Activated T-cell treated with anti-CD3 and anti-CD28 coated beads for 1 hour (primary cell): ENCODE results near the gene CHCHD6.

Experiments
- DNase-seq: peaks from one replicate; pipeline ENCODE4 v3.0.0-alpha.2; 2020; ENCODE audit warnings: low read depth

The CHCHD6 gene

GRCh38 chr3:126668450-126669401 is 35.3 kb upstream of the CHCHD6 start:
- no peak for DNase-seq

- no peak for DNase-seq
Measured at GRCh38 chr3:126671521-126671920, 32.5 kb upstream of the CHCHD6 start.

GRCh38 chr3:126672340-126672739 is 31.7 kb upstream of the CHCHD6 start:
- no peak for DNase-seq

- DNase-seq: no peak
Measured at GRCh38 chr3:126672741-126673140, 31.3 kb upstream of the CHCHD6 start.

GRCh38 chr3:126676919-126677705 is 26.9 kb upstream of the CHCHD6 start:
- no peak for DNase-seq

- no peak for DNase-seq
Measured at GRCh38 chr3:126677862-126678503, 26.1 kb upstream of the CHCHD6 start.

- DNase-seq: no peak
Measured at GRCh38 chr3:126678693-126679317, 25.2 kb upstream of the CHCHD6 start.

GRCh38 chr3:126679318-126679751 is 24.7 kb upstream of the CHCHD6 start:
- DNase-seq: peak; percentile 76

GRCh38 chr3:126679831-126680666 is 24.0 kb upstream of the CHCHD6 start:
- DNase-seq: no peak

- DNase-seq: no peak
Measured at GRCh38 chr3:126680667-126681055, 23.4 kb upstream of the CHCHD6 start.

- DNase-seq: no peak
Measured at GRCh38 chr3:126682009-126682408, 22.0 kb upstream of the CHCHD6 start.

- no peak for DNase-seq
Measured at GRCh38 chr3:126683069-126683468, 21.0 kb upstream of the CHCHD6 start.

- DNase-seq: no peak
Measured at GRCh38 chr3:126684218-126684751, 19.8 kb upstream of the CHCHD6 start.

GRCh38 chr3:126685021-126685420 is 19.0 kb upstream of the CHCHD6 start:
- no peak for DNase-seq

GRCh38 chr3:126685493-126685892 is 18.5 kb upstream of the CHCHD6 start:
- no peak for DNase-seq

GRCh38 chr3:126691765-126692164 is 12.3 kb upstream of the CHCHD6 start:
- DNase-seq: no peak

- no peak for DNase-seq
Measured at GRCh38 chr3:126692858-126693257, 11.2 kb upstream of the CHCHD6 start.

GRCh38 chr3:126693921-126694320 is 10.1 kb upstream of the CHCHD6 start:
- no peak for DNase-seq

GRCh38 chr3:126696701-126697267 is 7.3 kb upstream of the CHCHD6 start:
- no peak for DNase-seq

GRCh38 chr3:126699011-126699410 is 5.0 kb upstream of the CHCHD6 start:
- no peak for DNase-seq
